Measurements from ENCODE around the gene SYF2. TPM values are rescaled to one million over a fixed set of nuclear protein-coding genes. Genes with fewer than 3 reads are reported as not detected.
"Not testable (repeated sequence)": the region's sequence is repeated elsewhere in the genome, so short reads cannot be mapped to it uniquely, and the experiment has no call there.

The SYF2 gene
- total RNA-seq, 1 donor from 2014 or later = 38.8 TPM

DNA sequence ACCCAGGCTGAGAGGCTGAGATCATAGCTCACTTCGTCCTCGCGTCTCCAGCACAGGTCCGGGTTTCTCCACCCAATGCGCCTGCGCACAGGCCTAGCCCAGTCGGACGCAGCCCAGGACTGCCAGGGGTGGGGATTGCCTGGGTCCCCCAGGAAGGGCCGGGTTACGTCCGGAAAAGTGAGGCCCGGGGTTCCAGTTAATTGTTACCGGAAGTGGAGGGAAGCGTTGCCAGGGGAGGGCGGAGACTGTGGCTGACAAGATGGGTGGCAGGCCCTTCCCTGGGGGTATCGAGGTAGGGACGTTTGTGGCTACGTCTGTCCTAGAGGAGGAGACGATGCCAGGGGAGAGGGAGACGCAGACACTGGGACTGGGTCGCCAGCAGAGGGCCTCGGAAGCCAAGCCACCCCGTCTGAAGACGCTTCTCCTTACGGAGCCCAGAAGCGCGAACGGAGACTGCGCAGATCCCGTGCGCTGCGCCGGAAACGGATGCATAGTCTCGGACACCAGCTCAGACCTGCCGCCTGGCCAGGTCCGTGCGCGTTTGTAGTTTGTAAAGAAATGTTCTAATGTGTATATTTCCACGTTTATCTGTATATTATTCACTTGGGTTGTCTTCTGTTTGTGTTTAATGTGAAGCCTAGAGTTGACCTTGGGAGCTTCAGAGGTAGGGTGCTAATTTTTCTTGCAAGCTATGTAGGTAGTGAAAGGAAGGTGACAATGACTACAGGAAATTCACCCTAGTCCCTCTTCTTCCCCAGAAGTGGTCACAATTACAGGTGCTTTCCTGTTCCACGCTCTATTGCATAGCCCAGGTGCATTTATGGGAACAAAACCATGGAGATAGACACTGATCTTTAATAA is 7.6 kb upstream of the SYF2 start:
- intact Hi-C loops (cut with DNase I) = no loop called here
- Histone ChIP-seq H3K4me1 (peaks cover 62% of the 10 kb centered on the region), H3K36me3 (peaks cover 44% of the 10 kb centered on the region)

GRCh38 chr1:25238046-25238445 is 5.7 kb upstream of the SYF2 start:
- no peak overlapping the region for H3K27ac ChIP-seq

More for the DNA sequence above, 7.6 kb upstream of the SYF2 start:
- ATAC-seq (peak; percentile 94), DNase-seq (peak; percentile 96)
- H3K27me3 ChIP-seq = no peaks in the 10 kb centered on the region
- no peaks in the 10 kb centered on the region for H3K9me3 ChIP-seq
- peak; percentile 60 for TF ChIP-seq CTCF (IDR thresholded peaks at IDR 0.05)
- H3K4me3 ChIP-seq = peak overlapping the region; percentile 57
- H3K27ac ChIP-seq = peak overlapping the region; percentile 90

GRCh38 chr1:25236261-25236660 is 4.0 kb upstream of the SYF2 start:
- H3K4me3 ChIP-seq; DNase-seq; H3K9me3 ChIP-seq; intact Hi-C loops (cut with DNase I); H3K27ac ChIP-seq; ATAC-seq; H3K27me3 ChIP-seq: not testable (repeated sequence)
- peaks cover 13% of the 10 kb centered on the region for H3K36me3 ChIP-seq
- H3K4me1 ChIP-seq = peaks cover 66% of the 10 kb centered on the region

More at GRCh38 chr1:25238046-25238445, 5.7 kb upstream of the SYF2 start:
- DNase-seq = no peak
- no peak for TF ChIP-seq CTCF (IDR thresholded peaks at IDR 0.05)
- H3K4me3 ChIP-seq = no peak overlapping the region
- no peak for ATAC-seq
- intact Hi-C loops (cut with DNase I) = no loop called here
- H3K27me3 ChIP-seq = no peaks in the 10 kb centered on the region
- peaks cover 31% of the 10 kb centered on the region for H3K36me3 ChIP-seq
- H3K4me1 ChIP-seq = peaks cover 62% of the 10 kb centered on the region
- no peaks in the 10 kb centered on the region for H3K9me3 ChIP-seq

- H3K4me3 ChIP-seq; H3K27me3 ChIP-seq; H3K27ac ChIP-seq; intact Hi-C loops (cut with DNase I); DNase-seq; ATAC-seq; H3K9me3 ChIP-seq: not testable (repeated sequence)
- H3K36me3 ChIP-seq = peaks cover 13% of the 10 kb centered on the region
- peaks cover 66% of the 10 kb centered on the region for H3K4me1 ChIP-seq
Observed at GRCh38 chr1:25235411-25235810, 3.1 kb upstream of the SYF2 start.

DNA sequence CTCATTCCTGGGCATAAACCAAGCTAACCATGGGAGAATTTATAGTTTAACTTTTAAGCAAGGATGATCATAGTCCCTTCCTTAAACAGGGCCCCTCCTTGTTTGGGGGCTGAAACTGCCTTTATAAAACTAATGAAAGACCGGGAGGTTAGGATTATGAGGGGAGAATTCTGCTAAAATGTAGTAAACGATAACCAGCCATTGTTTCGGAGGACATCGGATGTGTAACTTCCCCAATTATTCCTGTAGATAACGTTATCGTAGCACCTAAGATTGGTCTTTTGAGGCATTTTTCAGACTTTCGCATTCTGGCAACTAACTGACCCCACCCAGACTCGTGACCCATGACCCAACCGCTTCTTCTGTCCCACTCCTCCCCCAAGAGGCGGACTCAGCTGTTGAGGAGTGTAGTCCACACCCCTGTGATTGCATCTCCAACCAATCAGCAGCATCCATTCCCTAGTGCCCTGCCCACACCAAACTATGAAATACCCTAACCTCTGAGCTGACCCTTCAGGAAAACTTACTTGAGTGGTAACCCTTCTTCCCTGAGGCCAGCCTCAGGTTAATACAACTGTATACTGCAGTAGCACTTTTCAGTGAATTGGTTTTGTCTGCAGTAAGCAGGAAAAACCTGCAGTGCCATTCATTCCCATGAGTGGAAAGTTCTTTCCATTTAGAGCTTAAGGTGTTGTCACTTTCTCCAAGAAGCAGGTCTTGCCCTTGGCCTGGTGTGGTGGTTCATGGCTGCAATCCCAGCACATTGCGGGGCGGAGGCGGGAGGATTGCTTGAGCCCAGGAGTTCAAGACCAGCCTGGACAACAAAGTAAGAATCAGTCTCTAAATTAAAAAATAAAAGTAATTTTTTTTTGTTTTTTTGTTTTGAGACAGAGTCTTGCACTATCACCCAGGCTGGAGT is 823 bp upstream of the SYF2 start:
- ATAC-seq (peak; percentile 95), DNase-seq (peak; percentile 88)
- no peak for TF ChIP-seq CTCF (IDR thresholded peaks at IDR 0.05)
- H3K9me3 ChIP-seq = no peaks in the 10 kb centered on the region
- H3K27me3 ChIP-seq = no peaks in the 10 kb centered on the region
- H3K36me3 ChIP-seq = peaks cover 36% of the 10 kb centered on the region
- H3K4me1 ChIP-seq = peaks cover 54% of the 10 kb centered on the region
- intact Hi-C loops (cut with DNase I) = no loop called here
- H3K27ac ChIP-seq = peak overlapping the region; percentile 96
- peak overlapping the region; percentile 86 for H3K4me3 ChIP-seq

DNA sequence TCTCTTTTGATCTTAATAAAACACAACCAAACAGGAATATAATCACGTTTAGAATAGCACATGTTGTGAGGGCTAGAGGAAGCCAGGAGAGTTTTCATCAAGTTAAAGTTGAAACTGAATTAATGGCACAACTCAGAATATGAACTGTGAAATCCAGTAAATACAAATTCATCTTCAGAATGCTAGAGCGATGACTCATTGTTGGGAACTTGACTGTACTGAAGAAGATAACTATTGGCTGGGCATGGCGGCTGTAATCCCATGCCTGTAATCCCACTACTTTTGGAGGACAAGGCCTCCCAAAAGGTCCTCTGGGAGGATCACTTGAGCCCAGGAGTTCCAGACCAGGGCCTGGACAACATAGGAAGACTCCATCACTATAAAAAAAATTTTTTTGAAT is 8.8 kb downstream of the SYF2 start:
- Histone ChIP-seq H3K4me3 (no peak overlapping the region), H3K9me3 (no peaks in the 10 kb centered on the region), H3K4me1 (no peaks in the 10 kb centered on the region), H3K36me3 (peaks cover 91% of the 10 kb centered on the region), H3K27ac (no peak overlapping the region), H3K27me3 (no peaks in the 10 kb centered on the region)
- no peak for DNase-seq
- no peak for ATAC-seq
- no peak for TF ChIP-seq CTCF (IDR thresholded peaks at IDR 0.05)
- intact Hi-C loops (cut with DNase I) = no loop called here
